IMR-90 (cell line): ENCODE measurements around the gene ZNF485. TPM values are rescaled to one million over a fixed set of nuclear protein-coding genes. Genes with fewer than 3 reads are reported as not detected.

Source experiments
- ATAC-seq: fragments of 200-7000 bp; cut with Tn5 transposase; 2 replicates; pipeline ENCODE4 v1.9.1; 2020; ENCODE audit warnings: low read depth, mild to moderate bottlenecking, moderate library complexity
- BruUV-seq: library from RNA; stranded (reverse); fragments of 400-500 nt; replicated peaks from 2 replicates; lab custom pipeline; 2021; lab: Mats Ljungman, UMichigan
- CTCF ChIA-PET: fragments of 300-600 bp; formaldehyde crosslinking; extraction: SDS; loops from one replicate; lab custom pipeline; 2021; ENCODE audit warnings: antibody characterized with exemption; lab: Yijun Ruan, JAX
- POLR2A ChIA-PET: fragments of 300-600 bp; sonication (Branson Sonifier 250); formaldehyde crosslinking; loops from one replicate; lab custom pipeline; 2022; ENCODE audit warnings: antibody characterized with exemption; ENCODE audit not compliant: unreplicated experiment; lab: Charles Lee
- DNase-seq: peaks from one replicate; pipeline ENCODE4 v3.0.0; 2013
- H2AFZ ChIP-seq: replicated peaks from 2 replicates; pipeline ENCODE3; 2013; ENCODE audit warnings: low read length, mild to moderate bottlenecking; ENCODE audit not compliant: poor library complexity
- H2AK5ac ChIP-seq: 2 replicates; pipeline ENCODE4 v1.6.1; 2013; ENCODE audit warnings: low read depth, low read length, inconsistent platforms
- H2AK9ac ChIP-seq: replicated peaks from 2 replicates; pipeline ENCODE3; 2013; ENCODE audit warnings: mild to moderate bottlenecking, low read depth, low read length, moderate library complexity; ENCODE audit not compliant: poor library complexity
- H2BK120ac ChIP-seq: 2 replicates; pipeline ENCODE4 v1.6.1; 2013; ENCODE audit warnings: low read depth, low read length, inconsistent platforms
- H2BK15ac ChIP-seq: 3 replicates; pipeline ENCODE4 v1.6.1; 2013; ENCODE audit warnings: low read depth, low read length, inconsistent platforms
- H2BK20ac ChIP-seq: 2 replicates; pipeline ENCODE4 v1.6.1; 2013; ENCODE audit warnings: low read depth, mild to moderate bottlenecking, inconsistent platforms, low read length, moderate library complexity
- H2BK5ac ChIP-seq: 2 replicates; pipeline ENCODE4 v1.6.1; 2013; ENCODE audit warnings: mild to moderate bottlenecking, low read depth, low read length, inconsistent platforms; ENCODE audit not compliant: poor library complexity, severe bottlenecking
- H3K14ac ChIP-seq: replicated peaks from 2 replicates; pipeline ENCODE4 v1.6.1; 2013; ENCODE audit warnings: low read depth, low read length, inconsistent platforms
- H3K18ac ChIP-seq: 2 replicates; pipeline ENCODE4 v1.6.1; 2013; ENCODE audit warnings: low read depth, low read length, control low read depth
- H3K23ac ChIP-seq: 2 replicates; pipeline ENCODE4 v1.6.1; 2013; ENCODE audit warnings: low read depth, low read length, inconsistent platforms
- H3K27ac ChIP-seq: 2 replicates; pipeline ENCODE4 v1.5.1; 2013; ENCODE audit warnings: mild to moderate bottlenecking, control low read depth, low read length; ENCODE audit not compliant: insufficient read depth
- H3K27me3 ChIP-seq: 2 replicates; pipeline ENCODE4 v1.6.1; 2013; ENCODE audit warnings: low read length; ENCODE audit not compliant: control insufficient read depth, insufficient read depth
- H3K36me3 ChIP-seq: 2 replicates; pipeline ENCODE4 v1.6.1; 2013; ENCODE audit warnings: low read length, mixed read lengths; ENCODE audit not compliant: control insufficient read depth, insufficient read depth
- H3K4ac ChIP-seq: 2 replicates; pipeline ENCODE4 v1.6.1; 2013; ENCODE audit warnings: low read depth, low read length, inconsistent platforms
- H3K4me1 ChIP-seq: 2 replicates; pipeline ENCODE4 v1.6.1; 2013; ENCODE audit warnings: low read length, mixed read lengths; ENCODE audit not compliant: control insufficient read depth, insufficient read depth
- H3K4me2 ChIP-seq: 2 replicates; pipeline ENCODE4 v1.6.1; 2013; ENCODE audit warnings: low read depth, mild to moderate bottlenecking, control low read depth, low read length, moderate library complexity
- H3K4me3 ChIP-seq: 2 replicates; pipeline ENCODE4 v1.5.1; 2013; ENCODE audit warnings: low read depth, mild to moderate bottlenecking, control low read depth, low read length, moderate library complexity; ENCODE audit not compliant: insufficient read depth
- H3K56ac ChIP-seq: 2 replicates; pipeline ENCODE4 v1.6.1; 2013; ENCODE audit warnings: low read length, inconsistent platforms; ENCODE audit not compliant: insufficient read depth; ENCODE audit errors: extremely low read depth
- H3K79me1 ChIP-seq, 2 experiments: 2 replicates each; pipeline ENCODE4 v1.6.1; 2013; ENCODE audit warnings: low read length in 2 of 2, inconsistent platforms in 1 of 2, low read depth in 1 of 2
- H3K9ac ChIP-seq: 2 replicates; pipeline ENCODE4 v1.6.1; 2013; ENCODE audit warnings: low read depth, low read length, control low read depth
- H3K9me1 ChIP-seq: 2 replicates; pipeline ENCODE4 v1.6.1; 2013; ENCODE audit warnings: low read length, inconsistent platforms; ENCODE audit not compliant: insufficient read depth
- H3K9me3 ChIP-seq: 2 replicates; pipeline ENCODE4 v1.6.1; 2013; ENCODE audit warnings: low read length; ENCODE audit not compliant: control insufficient read depth, insufficient read depth
- H4K20me1 ChIP-seq: 2 replicates; pipeline ENCODE4 v1.6.1; 2013; ENCODE audit warnings: low read length, inconsistent platforms; ENCODE audit not compliant: insufficient read depth
- H4K5ac ChIP-seq: 2 replicates; pipeline ENCODE4 v1.6.1; 2013; ENCODE audit warnings: mild to moderate bottlenecking, low read depth, low read length, control low read depth
- H4K8ac ChIP-seq, 2 experiments: 2 replicates each; pipeline ENCODE4 v1.6.1; 2013; ENCODE audit warnings: low read depth in 2 of 2, low read length in 2 of 2, control low read depth in 1 of 2, inconsistent platforms in 1 of 2
- H4K91ac ChIP-seq: 2 replicates; pipeline ENCODE4 v1.6.1; 2013; ENCODE audit warnings: low read depth, low read length, inconsistent platforms; ENCODE audit not compliant: insufficient read depth
- BHLHE40 ChIP-seq: fragments of 150-350 bp; IDR thresholded peaks from 2 replicates; pipeline ENCODE4 v1.6.1; 2016; ENCODE audit warnings: mild to moderate bottlenecking, low read depth, low read length
- CEBPB ChIP-seq: IDR thresholded peaks from 2 replicates; pipeline ENCODE4 v1.6.1; 2012; ENCODE audit warnings: low read depth, low read length, improper control_type of control experiment
- CHD1 ChIP-seq: IDR thresholded peaks from 2 replicates; pipeline ENCODE4 v1.6.1; 2012; ENCODE audit warnings: low read depth, low read length, improper control_type of control experiment
- CTCF ChIP-seq: conservative IDR thresholded peaks from 2 replicates; pipeline ENCODE4 v1.5.1; 2012; ENCODE audit warnings: mild to moderate bottlenecking, low read depth, low read length, improper control_type of control experiment
- FOS ChIP-seq: fragments of 150-350 bp; IDR thresholded peaks from 2 replicates; pipeline ENCODE4 v1.6.1; 2016; ENCODE audit warnings: low read depth, low read length
- MAFK ChIP-seq: IDR thresholded peaks from 2 replicates; pipeline ENCODE4 v1.6.1; 2012; ENCODE audit warnings: low read depth, low read length, improper control_type of control experiment
- MAZ ChIP-seq: IDR thresholded peaks from 2 replicates; pipeline ENCODE4 v1.6.1; 2012; ENCODE audit warnings: low read depth, mild to moderate bottlenecking, low read length, improper control_type of control experiment, moderate library complexity, borderline replicate concordance
- MXI1 ChIP-seq: IDR thresholded peaks from 2 replicates; pipeline ENCODE4 v1.6.1; 2012; ENCODE audit warnings: low read depth, mild to moderate bottlenecking, low read length, moderate library complexity, borderline replicate concordance
- NFE2L2 ChIP-seq: fragments of 150-350 bp; IDR thresholded peaks from 2 replicates; pipeline ENCODE4 v1.6.1; 2016; ENCODE audit warnings: low read depth, mild to moderate bottlenecking, low read length
- RCOR1 ChIP-seq: IDR thresholded peaks from 2 replicates; pipeline ENCODE4 v1.6.1; 2012; ENCODE audit warnings: mild to moderate bottlenecking, low read length, improper control_type of control experiment; ENCODE audit not compliant: insufficient replicate concordance
- RFX5 ChIP-seq: IDR thresholded peaks from 2 replicates; pipeline ENCODE4 v1.8.0; 2012; ENCODE audit warnings: low read depth, mild to moderate bottlenecking, low read length, moderate library complexity
- SMC3 ChIP-seq: fragments of 150-350 bp; IDR thresholded peaks from 2 replicates; pipeline ENCODE4 v1.6.1; 2016; ENCODE audit warnings: low read depth, mild to moderate bottlenecking, antibody characterized with exemption, low read length, moderate library complexity
- WGBS, 2 experiments: methylation state at CpG; one replicate each; pipeline versions ENCODE4 v1.1.5 to v1.1.7; 2013; ENCODE audit warnings: missing lambda C conversion rate in 2 of 2; ENCODE audit not compliant: insufficient read length in 1 of 2; ENCODE audit errors: extremely low coverage in 2 of 2; 5-methylcytosine and 5-hydroxymethylcytosine counted together
- dilution Hi-C: fragments of 300-500 bp; cut with HindIII; formaldehyde crosslinking; loops from one replicate; pipeline ENCODE4 v1.14.3; 2018; ENCODE audit warnings: low sequenced_read_pairs; ENCODE audit not compliant: unreplicated experiment
- in situ Hi-C: fragments of 300-500 bp; cut with MboI; formaldehyde crosslinking; loops from 3 replicates; pipeline ENCODE4 v1.14.3; 2019; ENCODE audit warnings: low sequenced_read_pairs, inconsistent platforms, mixed read lengths
- intact Hi-C: fragments of 100-400 bp; cut with micrococcal nuclease; formaldehyde crosslinking; loops from 2 replicates; pipeline ENCODE4 v1.10.0; 2022
- polyA plus RNA-seq, 3 experiments: library from polyadenylated mRNA; depleted of rRNA; stranded (reverse); fragments of >200 nt; gene quantifications; 2 replicates each; pipeline ENCODE4 v1.2.3, GENCODE V29; 2012; ENCODE audit warnings: low replicate concordance in 1 of 3
- total RNA-seq: library from RNA; depleted of rRNA; stranded (reverse); fragments of >200 nt; gene quantifications from 2 replicates; pipeline ENCODE4 v1.2.3, GENCODE V29; 2012
- TF ChIP-seq, protein P1 (sequence below): fragments of 150-350 bp; IDR thresholded peaks from 2 replicates; pipeline ENCODE4 v1.6.1; 2016; ENCODE audit warnings: low read depth, mild to moderate bottlenecking, low read length, moderate library complexity, borderline replicate concordance
- TF ChIP-seq, protein P2 (sequence below): fragments of 150-350 bp; IDR thresholded peaks from 2 replicates; pipeline ENCODE4 v1.6.1; 2017; ENCODE audit warnings: mild to moderate bottlenecking, antibody characterized with exemption, low read length, low read depth

The ZNF485 gene
- total and polyA plus RNA-seq, 2 of the 4 experiments (the other 2 are of a cell fraction), result 1.0 to 2.2 TPM

- BruUV-seq, result no TSS peak
- in situ Hi-C loops (no loop called here), dilution Hi-C loops (no loop called here), intact Hi-C loops (no loop called here)
- H3K4ac ChIP-seq, result no peak overlapping the region
- H3K14ac ChIP-seq, result no peak overlapping the region
- no peak for TF ChIP-seq CEBPB
- TF ChIP-seq, protein P1, sequence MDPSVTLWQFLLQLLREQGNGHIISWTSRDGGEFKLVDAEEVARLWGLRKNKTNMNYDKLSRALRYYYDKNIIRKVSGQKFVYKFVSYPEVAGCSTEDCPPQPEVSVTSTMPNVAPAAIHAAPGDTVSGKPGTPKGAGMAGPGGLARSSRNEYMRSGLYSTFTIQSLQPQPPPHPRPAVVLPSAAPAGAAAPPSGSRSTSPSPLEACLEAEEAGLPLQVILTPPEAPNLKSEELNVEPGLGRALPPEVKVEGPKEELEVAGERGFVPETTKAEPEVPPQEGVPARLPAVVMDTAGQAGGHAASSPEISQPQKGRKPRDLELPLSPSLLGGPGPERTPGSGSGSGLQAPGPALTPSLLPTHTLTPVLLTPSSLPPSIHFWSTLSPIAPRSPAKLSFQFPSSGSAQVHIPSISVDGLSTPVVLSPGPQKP, result no peak
- no peak for TF ChIP-seq CTCF
- TF ChIP-seq, protein P2, sequence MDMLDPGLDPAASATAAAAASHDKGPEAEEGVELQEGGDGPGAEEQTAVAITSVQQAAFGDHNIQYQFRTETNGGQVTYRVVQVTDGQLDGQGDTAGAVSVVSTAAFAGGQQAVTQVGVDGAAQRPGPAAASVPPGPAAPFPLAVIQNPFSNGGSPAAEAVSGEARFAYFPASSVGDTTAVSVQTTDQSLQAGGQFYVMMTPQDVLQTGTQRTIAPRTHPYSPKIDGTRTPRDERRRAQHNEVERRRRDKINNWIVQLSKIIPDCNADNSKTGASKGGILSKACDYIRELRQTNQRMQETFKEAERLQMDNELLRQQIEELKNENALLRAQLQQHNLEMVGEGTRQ, result no peak
- no peak for TF ChIP-seq MXI1
- no peak for TF ChIP-seq CHD1
- TF ChIP-seq MAZ, result no peak
- TF ChIP-seq NFE2L2, result no peak
- no peak for TF ChIP-seq RFX5
- no peak for TF ChIP-seq BHLHE40
- no peak for TF ChIP-seq MAFK
- no peak for TF ChIP-seq RCOR1
- TF ChIP-seq SMC3, result no peak
- no peak for TF ChIP-seq FOS
- no peaks in the 10 kb centered on the region for H3K9me1 ChIP-seq
- DNase-seq, result no peak
- H3K27ac ChIP-seq, result no peak overlapping the region
- ChIA-PET POLR2A (no interaction called here), CTCF (no interaction called here)
- H2AFZ ChIP-seq, result no peak overlapping the region
- H3K27me3 ChIP-seq, result peaks cover 3% of the 10 kb centered on the region; the same call in 1 of the 2 replicates
- H2BK20ac ChIP-seq, result no peak overlapping the region
- ATAC-seq, result no peak
- no peak overlapping the region for H3K4me2 ChIP-seq
- H3K4me3 ChIP-seq, result no peak overlapping the region
- no peaks in the 10 kb centered on the region for H3K36me3 ChIP-seq
- no peaks in the 10 kb centered on the region for H3K79me1 ChIP-seq
- no peaks in the 10 kb centered on the region for H3K9me3 ChIP-seq
- no peak overlapping the region for H2BK5ac ChIP-seq
- no peak overlapping the region for H2BK120ac ChIP-seq
- H4K20me1 ChIP-seq, result no peaks in the 10 kb centered on the region
- H2AK9ac ChIP-seq, result peak overlapping the region; percentile 42
- H2BK15ac ChIP-seq, result no peak overlapping the region
- no peak overlapping the region for H3K9ac ChIP-seq
- 93% methylated on average over 2 of the region's 8 CpGs; no CpG with 5 or more reads in 1 of the 2 experiments for WGBS, 2 experiments
- no peak overlapping the region for H2AK5ac ChIP-seq
- H3K56ac ChIP-seq, result no peak overlapping the region
- no peaks in the 10 kb centered on the region for H3K4me1 ChIP-seq
- H3K18ac ChIP-seq, result no peak overlapping the region
- H3K23ac ChIP-seq, result no peak overlapping the region
- no peak overlapping the region for H4K5ac ChIP-seq
- H4K8ac ChIP-seq, result no peak overlapping the region
- H4K91ac ChIP-seq, result no peak overlapping the region
Measured at GRCh38 chr10:43655311-43655710, 49.1 kb downstream of the ZNF485 start.
